Sigmoid colon (tissue), 4 donors: ENCODE measurements around the gene ANKS1A.

ENCODE experiments used
- EP300 ChIP-seq, 4 donors: sonication (generic); formaldehyde crosslinking; IDR thresholded peaks; one replicate each; pipeline ENCODE4 v1.6.1; 2017; ENCODE audit warnings: antibody characterized with exemption in 4 of 4
- POLR2A ChIP-seq, 2 donors: fragments of 450-650 bp; IDR thresholded peaks; one replicate each; pipeline ENCODE4 v1.6.1; 2016; ENCODE audit warnings: antibody characterized with exemption in 2 of 2, mild to moderate bottlenecking in 2 of 2, moderate library complexity in 2 of 2
- TF ChIP-seq, protein P1 (sequence below), 4 experiments: fragments of 450-650 bp in 3 of 4; fragments of 200-600 bp in 1 of 4; IDR thresholded peaks; one replicate each; pipeline ENCODE4 v1.5.1; 2016 to 2019; ENCODE audit warnings: antibody characterized with exemption in 4 of 4, mild to moderate bottlenecking in 3 of 4, moderate library complexity in 2 of 4

DNA sequence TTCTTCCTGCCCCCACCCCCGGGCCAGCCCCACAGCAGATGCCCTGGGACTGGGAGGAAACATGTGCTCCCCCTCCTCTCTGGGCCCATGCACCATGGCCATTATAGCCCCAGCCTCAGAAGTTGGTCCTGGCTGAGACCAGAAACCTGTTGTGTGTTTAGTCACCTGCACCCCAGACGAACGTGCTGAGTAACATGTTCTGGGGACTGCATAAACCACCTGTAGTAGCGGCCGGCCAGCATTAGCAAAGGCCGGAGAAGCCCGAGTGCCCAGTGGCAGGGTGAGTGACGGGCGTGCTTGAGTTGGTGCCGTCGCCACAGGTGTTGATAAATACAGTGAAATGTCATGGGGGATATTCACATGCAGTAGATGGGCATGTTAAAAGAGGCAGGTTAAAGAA is 178.2 kb downstream of the ANKS1A start:
- TF ChIP-seq, protein P1, sequence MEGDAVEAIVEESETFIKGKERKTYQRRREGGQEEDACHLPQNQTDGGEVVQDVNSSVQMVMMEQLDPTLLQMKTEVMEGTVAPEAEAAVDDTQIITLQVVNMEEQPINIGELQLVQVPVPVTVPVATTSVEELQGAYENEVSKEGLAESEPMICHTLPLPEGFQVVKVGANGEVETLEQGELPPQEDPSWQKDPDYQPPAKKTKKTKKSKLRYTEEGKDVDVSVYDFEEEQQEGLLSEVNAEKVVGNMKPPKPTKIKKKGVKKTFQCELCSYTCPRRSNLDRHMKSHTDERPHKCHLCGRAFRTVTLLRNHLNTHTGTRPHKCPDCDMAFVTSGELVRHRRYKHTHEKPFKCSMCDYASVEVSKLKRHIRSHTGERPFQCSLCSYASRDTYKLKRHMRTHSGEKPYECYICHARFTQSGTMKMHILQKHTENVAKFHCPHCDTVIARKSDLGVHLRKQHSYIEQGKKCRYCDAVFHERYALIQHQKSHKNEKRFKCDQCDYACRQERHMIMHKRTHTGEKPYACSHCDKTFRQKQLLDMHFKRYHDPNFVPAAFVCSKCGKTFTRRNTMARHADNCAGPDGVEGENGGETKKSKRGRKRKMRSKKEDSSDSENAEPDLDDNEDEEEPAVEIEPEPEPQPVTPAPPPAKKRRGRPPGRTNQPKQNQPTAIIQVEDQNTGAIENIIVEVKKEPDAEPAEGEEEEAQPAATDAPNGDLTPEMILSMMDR (IDR thresholded peaks at IDR 0.05), result no peak
- no peak for TF ChIP-seq POLR2A (IDR thresholded peaks at IDR 0.05)
- TF ChIP-seq EP300 (IDR thresholded peaks at IDR 0.05), result no peak
